HG03558 (cell line): ENCODE results near the gene TMEM63B.
"Not testable (repeated sequence)": the region's sequence is repeated elsewhere in the genome, so short reads cannot be mapped to it uniquely, and the experiment has no call there.

Source experiments
- ATAC-seq: cut with Tn5 transposase; IDR thresholded peaks from one replicate; pipeline ENCODE4 v1.9.1; 2021; ENCODE audit warnings: moderate number of reproducible peaks; ENCODE audit not compliant: unreplicated experiment; ENCODE audit errors: extremely low read depth

Gene TMEM63B

DNA sequence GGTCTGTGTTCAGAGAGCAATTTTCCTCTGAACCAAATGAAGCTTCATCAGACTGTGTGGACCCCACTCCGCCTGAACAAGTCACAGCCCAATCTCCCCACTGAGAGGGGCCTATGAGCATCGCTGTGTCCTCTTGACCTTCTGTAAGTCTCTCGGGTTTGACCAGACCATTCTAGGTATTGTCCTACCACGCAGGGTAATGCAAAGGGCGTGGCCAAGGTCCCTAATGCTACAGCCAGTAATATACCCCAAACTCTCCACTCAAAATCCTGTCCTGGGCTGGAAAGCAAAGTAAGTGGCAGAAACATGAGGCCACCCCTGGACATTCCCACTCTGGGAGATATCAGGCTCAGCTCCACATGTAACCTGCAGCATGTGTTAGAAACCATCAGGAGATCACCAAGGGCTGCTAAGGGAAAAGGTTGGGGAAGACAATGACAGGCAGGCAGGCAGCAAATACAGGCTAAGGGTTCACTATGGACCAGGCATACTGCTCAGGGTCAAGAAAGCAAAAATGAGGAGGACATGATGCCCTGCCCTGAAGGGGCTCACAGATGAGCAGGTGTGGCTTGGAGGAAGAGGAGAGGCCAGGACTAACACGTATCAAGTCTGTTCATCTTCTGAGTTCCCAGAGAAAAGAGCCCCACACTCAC is 33.5 kb upstream of the TMEM63B start:
- no peak for ATAC-seq

DNA sequence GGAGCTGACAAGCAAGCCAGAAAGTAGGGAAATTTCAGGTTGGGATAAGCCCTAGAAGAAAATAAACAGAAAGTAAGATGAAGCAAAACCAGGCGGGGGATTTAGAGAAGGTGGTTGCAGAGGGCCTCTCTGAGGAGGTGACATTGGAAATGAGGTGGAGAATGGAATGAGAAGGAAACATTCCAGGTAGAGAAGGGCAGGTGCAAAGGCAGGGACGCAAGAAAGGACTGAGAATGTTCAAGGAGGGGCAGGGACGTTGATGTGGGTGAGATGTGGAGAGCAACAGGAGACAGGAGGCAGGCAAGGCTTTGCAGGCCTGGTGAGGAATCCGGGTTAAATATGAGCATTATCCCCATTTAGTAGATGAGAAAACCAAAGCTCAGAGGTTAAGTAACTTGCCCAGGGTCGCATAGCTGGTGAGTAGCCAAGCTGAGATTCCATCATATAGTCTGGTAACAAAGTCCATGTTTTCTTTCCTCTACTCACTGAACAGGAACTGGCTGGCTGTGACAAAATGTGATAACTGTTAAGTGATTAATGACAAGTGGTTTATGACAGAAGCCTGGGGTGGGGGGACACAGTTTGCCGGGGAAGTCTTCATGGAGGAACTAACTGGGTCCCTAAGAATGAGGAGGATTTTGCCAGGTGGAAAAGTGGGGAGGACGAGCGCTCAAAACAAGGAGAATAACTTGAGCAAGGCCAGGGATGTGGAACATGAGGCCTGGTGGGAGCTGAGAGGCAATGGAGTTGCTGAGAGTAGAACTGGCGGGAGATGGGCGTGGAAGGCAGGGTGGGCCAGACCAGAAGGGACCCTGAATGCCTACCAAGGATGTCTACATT is 32.7 kb upstream of the TMEM63B start:
- no peak for ATAC-seq

GRCh38 chr6:44095243-44095623 is 32.1 kb upstream of the TMEM63B start:
- not testable (repeated sequence) for ATAC-seq

DNA sequence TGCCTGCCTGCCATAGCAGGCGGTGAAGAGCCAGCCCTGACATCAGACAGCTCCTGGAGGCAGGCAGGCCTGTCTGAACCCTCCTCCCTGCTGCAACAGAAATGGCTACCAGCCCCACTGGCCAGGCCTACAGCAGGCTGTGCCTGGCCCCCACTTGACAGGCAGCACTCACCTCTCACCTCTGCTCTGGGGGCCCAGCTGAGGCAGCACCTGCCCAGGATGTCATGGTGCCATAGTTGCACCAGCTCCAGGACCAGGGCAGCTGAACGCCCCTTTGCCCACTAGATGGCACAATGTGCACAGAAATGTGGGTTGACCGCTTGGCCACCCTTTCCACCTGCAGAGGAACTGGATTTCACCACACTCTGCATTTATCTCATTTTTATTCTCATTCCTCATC is 30.7 kb upstream of the TMEM63B start:
- no peak for ATAC-seq

DNA sequence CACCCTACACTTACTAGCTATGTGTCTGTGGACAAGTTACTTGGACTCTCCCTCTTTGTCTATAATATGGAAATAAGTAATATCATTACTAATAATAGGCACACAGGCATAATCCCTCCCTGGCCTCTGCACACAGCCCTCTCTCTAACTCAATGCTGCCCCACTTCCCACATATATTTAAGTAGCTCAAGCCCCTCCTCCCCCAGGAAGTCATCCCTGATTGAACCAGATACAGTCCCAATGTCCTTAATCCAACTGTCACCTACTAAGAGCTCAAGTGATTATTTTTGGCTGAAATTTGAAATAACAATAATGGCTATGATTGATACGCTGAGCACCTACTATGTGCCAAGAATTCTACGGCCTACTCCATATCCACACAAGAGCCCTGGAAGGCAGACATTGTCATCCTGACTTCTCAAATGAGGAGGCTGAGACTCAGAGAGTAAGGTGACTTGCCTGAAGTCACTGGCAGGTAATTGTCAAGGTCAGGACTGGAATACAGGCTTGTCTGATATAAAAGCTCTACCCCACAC is 29.5 kb upstream of the TMEM63B start:
- ATAC-seq, result no peak

- no peak for ATAC-seq
Observed at GRCh38 chr6:44099192-44099591, 28.2 kb upstream of the TMEM63B start.

- ATAC-seq, result no peak
Observed at GRCh38 chr6:44100088-44100550, 27.2 kb upstream of the TMEM63B start.

DNA sequence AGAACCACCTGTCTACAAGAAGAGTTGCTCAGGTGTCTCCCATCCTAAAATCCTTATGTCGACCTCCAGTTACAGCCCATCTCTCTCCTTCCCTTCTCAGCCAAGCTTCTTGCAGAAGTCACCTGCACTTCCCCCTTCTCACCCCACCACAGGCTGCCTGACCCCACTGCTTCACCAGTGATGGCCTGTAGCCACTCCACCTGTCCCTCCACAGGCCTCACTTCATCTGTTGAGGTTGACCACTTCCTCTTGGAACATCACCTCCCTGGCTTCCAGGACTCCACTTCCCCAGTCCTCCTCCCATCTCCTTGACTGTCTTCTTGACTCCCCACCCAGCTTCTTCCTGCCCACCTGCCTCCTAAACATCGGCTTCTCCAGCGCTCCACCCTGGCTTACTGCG is 25.5 kb upstream of the TMEM63B start:
- no peak for ATAC-seq

DNA sequence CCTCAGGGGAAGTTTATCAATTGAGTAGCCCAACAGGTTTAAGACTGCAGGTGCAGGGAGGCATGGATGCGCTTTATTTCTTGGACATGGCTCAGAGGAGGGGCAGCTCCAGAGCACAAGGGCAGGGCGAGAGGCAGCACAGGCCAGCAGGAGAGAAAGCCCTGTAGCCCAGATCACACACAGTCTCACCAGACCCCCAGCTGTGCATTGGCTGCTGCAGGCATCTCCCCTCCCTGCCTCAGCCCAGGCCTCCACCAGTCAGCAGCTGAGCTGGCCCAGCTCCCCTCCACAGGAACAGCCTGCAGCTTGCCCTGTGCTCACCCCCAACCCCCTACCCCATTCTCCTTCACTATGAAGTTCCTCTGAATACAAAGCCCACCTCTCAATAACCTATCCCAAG is 24.8 kb upstream of the TMEM63B start:
- ATAC-seq, result no peak

DNA sequence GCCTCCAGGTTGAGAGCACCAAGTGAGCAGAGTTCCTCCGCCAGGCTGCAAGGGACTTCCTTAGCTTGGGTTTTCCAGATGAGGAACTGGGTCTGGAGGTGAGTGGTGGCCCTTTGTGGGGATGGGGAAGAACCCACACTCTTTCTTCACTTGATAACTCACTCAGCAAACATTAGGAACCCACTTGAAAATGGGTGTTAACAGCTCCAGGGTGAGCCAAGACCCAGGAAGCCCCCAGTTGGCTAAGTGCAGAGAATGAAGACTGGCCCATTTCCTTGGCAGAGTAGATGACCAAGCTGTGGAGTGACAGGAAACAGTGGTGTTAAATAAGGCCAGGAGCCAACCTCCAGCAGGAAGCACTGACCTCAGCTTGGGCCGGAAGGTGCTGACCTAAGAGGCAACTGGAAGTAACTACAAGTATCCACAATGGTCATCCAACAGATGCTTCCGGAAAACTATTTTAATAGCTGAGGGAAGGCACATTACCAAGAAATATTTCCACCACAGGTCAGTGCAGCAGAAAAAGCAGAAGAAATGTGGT is 22.8 kb upstream of the TMEM63B start:
- ATAC-seq, result no peak

DNA sequence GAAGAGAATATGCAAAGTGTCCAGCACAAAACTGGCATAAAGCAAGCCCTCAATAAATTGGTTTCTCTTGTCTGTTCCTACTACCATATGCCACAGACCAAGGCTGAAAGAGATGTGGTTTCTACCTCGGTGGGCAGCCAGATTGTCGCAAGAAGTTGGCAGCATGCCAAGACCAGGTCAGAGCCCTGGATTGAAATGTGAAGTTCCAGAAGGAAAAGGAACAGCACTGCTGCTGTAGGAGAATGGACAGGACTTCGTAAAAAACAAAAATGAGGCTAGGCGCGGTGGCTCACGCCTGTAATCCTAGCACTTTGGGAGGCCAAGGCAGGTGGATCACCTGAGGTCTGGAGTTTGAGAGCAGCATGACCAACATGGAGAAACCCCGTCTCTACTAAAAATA is 22.2 kb upstream of the TMEM63B start:
- ATAC-seq, result no peak

DNA sequence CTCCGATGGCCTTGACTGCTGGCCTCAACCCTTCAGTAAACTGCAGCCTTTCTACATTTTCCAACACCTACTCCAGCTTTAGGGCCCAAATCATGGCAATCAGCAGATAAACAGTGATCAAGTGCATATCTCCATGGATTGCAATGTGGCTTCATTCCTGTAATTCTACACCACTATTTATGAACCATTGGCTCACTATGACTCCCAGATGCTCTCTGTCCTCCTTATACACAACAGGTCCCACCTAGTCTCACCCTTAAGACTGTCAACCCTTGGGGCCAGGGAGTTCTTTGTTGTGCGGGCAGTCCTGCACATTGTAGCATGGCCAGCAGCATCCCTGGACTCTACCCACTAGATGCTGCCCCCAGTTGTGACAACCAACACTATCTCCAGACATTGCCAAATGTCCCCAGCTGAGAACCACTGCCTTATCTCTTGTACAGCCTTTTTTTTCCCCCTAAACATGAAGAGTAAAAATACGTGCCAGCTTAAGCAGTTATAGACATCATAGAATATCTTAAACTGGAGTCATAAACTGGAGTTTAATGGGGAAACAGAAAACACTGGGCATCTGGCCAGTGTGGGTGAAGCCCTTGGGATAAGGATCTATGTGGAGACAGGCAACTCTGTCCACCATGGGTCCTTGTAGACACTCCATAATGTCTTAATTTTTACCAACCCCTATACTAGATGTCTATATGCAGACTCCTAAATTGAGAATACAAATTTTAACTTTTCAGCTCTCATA is 21.2 kb upstream of the TMEM63B start:
- no peak for ATAC-seq

- ATAC-seq, result no peak
Observed at GRCh38 chr6:44107017-44107416, 20.3 kb upstream of the TMEM63B start.

DNA sequence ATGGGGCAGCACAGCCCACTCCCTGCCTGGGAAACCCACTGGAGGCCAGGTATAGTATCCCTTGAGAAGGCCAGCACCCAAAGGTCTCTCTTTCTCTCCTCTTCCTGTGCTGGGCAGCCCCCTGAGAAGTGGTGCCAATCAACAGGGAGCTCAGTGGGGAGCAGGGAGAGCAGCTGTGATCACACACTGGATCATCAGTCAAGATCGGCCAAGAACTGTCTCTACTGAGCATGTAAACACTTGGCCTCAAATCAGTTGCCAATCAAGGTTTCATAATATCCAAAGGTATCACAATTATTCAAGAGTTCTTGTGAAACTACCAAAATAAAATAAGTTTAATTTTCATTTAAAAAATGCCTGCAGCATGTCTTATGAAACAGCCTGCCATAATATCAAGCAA is 18.9 kb upstream of the TMEM63B start:
- no peak for ATAC-seq

- ATAC-seq, result no peak
Observed at GRCh38 chr6:44109212-44109611, 18.1 kb upstream of the TMEM63B start.

DNA sequence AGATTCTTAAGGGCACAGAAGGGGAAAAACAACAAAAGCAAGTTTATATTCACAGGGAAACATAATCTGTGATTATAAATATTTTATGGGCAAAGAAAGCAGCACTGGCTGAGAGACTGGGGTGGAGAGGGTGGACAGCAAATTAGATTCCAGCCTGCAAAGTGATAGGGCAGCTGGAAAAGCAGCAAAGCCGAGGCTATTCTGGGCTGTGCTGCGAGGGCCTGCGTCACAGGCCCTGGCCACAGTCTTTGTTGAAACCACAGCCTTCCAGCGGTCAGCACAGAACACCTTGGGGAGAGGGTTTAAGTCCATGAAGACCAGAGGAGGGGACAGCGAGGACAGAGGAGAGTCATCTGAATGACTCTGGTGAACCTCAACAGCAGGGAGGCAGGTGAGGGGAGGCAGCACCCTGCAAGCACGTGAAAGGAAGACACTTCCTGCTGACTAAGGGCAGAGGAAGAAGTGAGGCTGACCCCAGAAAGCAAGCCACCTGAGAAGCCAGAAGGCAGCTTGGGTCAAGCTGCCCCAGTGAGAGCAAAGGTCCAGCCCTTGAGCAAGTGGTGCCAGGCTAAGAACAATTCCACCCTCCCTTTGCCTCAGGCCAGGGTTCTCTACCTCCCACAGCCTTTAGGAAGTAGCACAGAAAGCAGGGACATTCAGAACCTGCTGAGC is 17.2 kb upstream of the TMEM63B start:
- no peak for ATAC-seq

DNA sequence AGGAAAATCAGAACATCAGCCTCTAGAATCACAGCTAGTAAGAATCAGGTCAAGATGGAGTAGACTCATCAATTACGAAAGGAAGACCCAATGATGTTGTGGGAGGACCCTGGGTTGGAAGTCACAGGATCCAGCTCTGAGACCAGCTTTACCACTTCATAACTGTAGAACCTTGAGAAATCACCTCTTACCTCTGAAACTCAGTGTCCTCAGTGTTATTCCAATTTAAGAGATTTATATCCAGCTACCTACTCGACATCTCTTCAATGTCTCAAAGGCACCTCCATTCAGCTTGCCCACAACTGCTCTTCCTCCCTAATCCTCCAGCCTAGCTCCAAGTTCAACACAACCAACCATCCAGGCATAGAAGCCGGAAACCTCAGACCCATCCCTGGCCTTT is 16.4 kb upstream of the TMEM63B start:
- no peak for ATAC-seq

DNA sequence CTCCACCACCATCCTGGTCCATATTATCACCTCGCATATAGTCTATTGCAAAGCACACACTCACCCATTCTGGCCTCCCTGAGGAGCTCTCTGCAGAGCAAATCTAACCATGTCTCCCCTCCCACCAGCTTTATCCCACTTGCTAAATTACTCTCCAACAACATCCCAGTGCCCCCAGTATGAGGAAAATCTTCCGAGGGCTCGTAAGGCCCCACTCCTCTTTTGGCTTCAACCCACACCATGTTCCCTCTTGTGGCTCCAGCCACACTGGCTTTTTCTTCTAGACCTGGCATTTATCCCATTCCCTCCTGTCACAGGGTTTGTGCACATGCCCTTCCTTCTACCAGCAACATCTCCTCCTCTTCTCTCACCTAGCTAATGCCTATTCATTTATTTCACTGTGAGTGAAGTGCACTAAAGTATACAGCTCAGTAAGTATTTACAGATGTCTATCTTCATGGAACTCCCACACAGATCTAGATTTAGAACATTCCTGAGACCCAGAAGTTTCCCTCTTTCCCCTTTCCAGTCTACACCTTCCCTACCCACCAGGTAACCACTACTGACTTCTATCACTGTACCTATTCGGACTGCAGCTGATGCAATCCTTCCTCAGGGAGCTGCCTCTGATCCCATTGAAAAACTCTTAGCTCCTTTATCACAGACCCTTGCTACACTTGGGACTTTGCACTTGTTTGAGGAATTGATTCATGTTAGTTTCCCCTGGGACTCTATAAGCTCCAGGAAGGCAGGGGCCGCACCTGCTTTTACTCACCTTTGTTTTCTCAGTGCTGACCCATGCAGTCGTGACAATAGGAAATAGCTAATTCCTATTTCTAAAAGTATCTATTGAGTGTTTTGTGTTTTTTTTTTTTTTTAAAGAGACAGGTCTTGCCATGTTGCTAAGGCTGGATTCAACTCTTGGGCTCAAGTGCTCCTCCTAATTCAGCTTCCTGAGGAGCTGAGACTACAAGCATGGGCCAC is 15.6 kb upstream of the TMEM63B start:
- no peak for ATAC-seq

GRCh38 chr6:44113414-44113813 is 13.9 kb upstream of the TMEM63B start:
- ATAC-seq, result no peak
